Measurements from ENCODE around the gene FRMD7.

FRMD7 gene

GRCh38 chrX:132037479-132037993 lies 90.3 kb downstream of the FRMD7 start:
- in situ Hi-C loops (cut with HindIII; ENCODE audit: low pct_ligation_motif_present, low sequenced_read_pairs) = no loop called here
- TF ChIP-seq CTCF (IDR thresholded peaks at IDR 0.05; ENCODE audit: low read depth, low read length, missing control alignments) = no peak
- no peaks in the 10 kb centered on the region for H3K27me3 ChIP-seq (replicated peaks)
- no peak for DNase-seq
- H3K4me3 ChIP-seq (ENCODE audit: low read depth, low read length) = no peak overlapping the region
- no peak overlapping the region for H3K27ac ChIP-seq
- H3K36me3 ChIP-seq (replicated peaks) = no peaks in the 10 kb centered on the region

GRCh38 chrX:132034648-132035047 lies 93.2 kb downstream of the FRMD7 start:
- Histone ChIP-seq H3K36me3 (replicated peaks) (no peaks in the 10 kb centered on the region), H3K27ac (no peak overlapping the region), H3K27me3 (replicated peaks) (no peaks in the 10 kb centered on the region), H3K4me3 (ENCODE audit: low read depth, low read length) (no peak overlapping the region)
- no peak for TF ChIP-seq CTCF (IDR thresholded peaks at IDR 0.05; ENCODE audit: low read depth, low read length, missing control alignments)
- DNase-seq = no peak
- in situ Hi-C loops (cut with HindIII; ENCODE audit: low pct_ligation_motif_present, low sequenced_read_pairs) = no loop called here

GRCh38 chrX:132033166-132033565 lies 94.7 kb downstream of the FRMD7 start:
- in situ Hi-C loops (cut with HindIII; ENCODE audit: low pct_ligation_motif_present, low sequenced_read_pairs) = no loop called here
- Histone ChIP-seq H3K4me3 (ENCODE audit: low read depth, low read length) (no peak overlapping the region), H3K36me3 (replicated peaks) (no peaks in the 10 kb centered on the region), H3K27ac (no peak overlapping the region), H3K27me3 (replicated peaks) (no peaks in the 10 kb centered on the region)
- no peak for DNase-seq
- TF ChIP-seq CTCF (IDR thresholded peaks at IDR 0.05; ENCODE audit: low read depth, low read length, missing control alignments) = no peak

- no peak for TF ChIP-seq CTCF (IDR thresholded peaks at IDR 0.05; ENCODE audit: low read depth, low read length, missing control alignments)
- in situ Hi-C loops (cut with HindIII; ENCODE audit: low pct_ligation_motif_present, low sequenced_read_pairs) = no loop called here
- no peak overlapping the region for H3K27ac ChIP-seq
- H3K36me3 ChIP-seq (replicated peaks) = no peaks in the 10 kb centered on the region
- H3K4me3 ChIP-seq (ENCODE audit: low read depth, low read length) = no peak overlapping the region
- no peaks in the 10 kb centered on the region for H3K27me3 ChIP-seq (replicated peaks)
- DNase-seq = no peak
Observed at GRCh38 chrX:132031867-132032266, 96.0 kb downstream of the FRMD7 start.

- no peak overlapping the region for H3K27ac ChIP-seq
- H3K36me3 ChIP-seq (replicated peaks) = no peaks in the 10 kb centered on the region
- no peak overlapping the region for H3K4me3 ChIP-seq (ENCODE audit: low read depth, low read length)
- no peak for DNase-seq
- no peaks in the 10 kb centered on the region for H3K27me3 ChIP-seq (replicated peaks)
- in situ Hi-C loops (cut with HindIII; ENCODE audit: low pct_ligation_motif_present, low sequenced_read_pairs) = no loop called here
- no peak for TF ChIP-seq CTCF (IDR thresholded peaks at IDR 0.05; ENCODE audit: low read depth, low read length, missing control alignments)
Observed at GRCh38 chrX:132030264-132030663, 97.6 kb downstream of the FRMD7 start.
